Immature natural killer cell (primary cell): ENCODE measurements around the gene RGS11. TPM values are rescaled to one million over a fixed set of nuclear protein-coding genes. Genes with fewer than 3 reads are reported as not detected.

Source experiments
- DNase-seq, 3 donors: peaks; one replicate each; pipeline ENCODE4 v3.0.0; 2022; ENCODE audit warnings: mixed read lengths in 1 of 3
- H3K27ac Mint-ChIP-seq, 6 donors: one replicate each; pipeline ENCODE4 v1.8.0; 2020; ENCODE audit warnings: mixed read lengths in 6 of 6, mild to moderate bottlenecking in 5 of 6, inconsistent platforms in 4 of 6, moderate library complexity in 3 of 6
- H3K27me3 Mint-ChIP-seq, 3 donors: one replicate each; pipeline ENCODE4 v1.8.0; 2020 to 2021; ENCODE audit warnings: low read depth in 3 of 3, mild to moderate bottlenecking in 3 of 3, mixed read lengths in 3 of 3, moderate library complexity in 3 of 3, inconsistent platforms in 1 of 3
- H3K36me3 Mint-ChIP-seq, 3 donors: one replicate each; pipeline ENCODE4 v1.8.0; 2020; ENCODE audit warnings: mixed read lengths in 3 of 3, inconsistent platforms in 2 of 3, mild to moderate bottlenecking in 2 of 3
- H3K4me1 Mint-ChIP-seq, 2 donors: one replicate each; pipeline ENCODE4 v1.8.0; 2020; ENCODE audit warnings: inconsistent platforms in 2 of 2, mild to moderate bottlenecking in 2 of 2, mixed read lengths in 2 of 2, moderate library complexity in 1 of 2
- H3K4me3 Mint-ChIP-seq, 5 donors: one replicate each; pipeline ENCODE4 v1.8.0; 2020; ENCODE audit warnings: mild to moderate bottlenecking in 5 of 5, mixed read lengths in 5 of 5, inconsistent platforms in 3 of 5, moderate library complexity in 3 of 5
- H3K9me3 Mint-ChIP-seq, 6 donors: one replicate each; pipeline ENCODE4 v1.8.0; 2020; ENCODE audit warnings: mild to moderate bottlenecking in 6 of 6, mixed read lengths in 6 of 6, inconsistent platforms in 4 of 6, moderate library complexity in 3 of 6
- polyA plus RNA-seq, 3 donors: library from polyadenylated mRNA; unstranded; fragments of 300-500 nt; fragmentation: Illumina TruSeq; gene quantifications; one replicate each; pipeline ENCODE4 v1.2.3, GENCODE V29; 2021

RGS11 gene
- polyA plus RNA-seq, 3 donors from 2014 or later: not detected

DNA sequence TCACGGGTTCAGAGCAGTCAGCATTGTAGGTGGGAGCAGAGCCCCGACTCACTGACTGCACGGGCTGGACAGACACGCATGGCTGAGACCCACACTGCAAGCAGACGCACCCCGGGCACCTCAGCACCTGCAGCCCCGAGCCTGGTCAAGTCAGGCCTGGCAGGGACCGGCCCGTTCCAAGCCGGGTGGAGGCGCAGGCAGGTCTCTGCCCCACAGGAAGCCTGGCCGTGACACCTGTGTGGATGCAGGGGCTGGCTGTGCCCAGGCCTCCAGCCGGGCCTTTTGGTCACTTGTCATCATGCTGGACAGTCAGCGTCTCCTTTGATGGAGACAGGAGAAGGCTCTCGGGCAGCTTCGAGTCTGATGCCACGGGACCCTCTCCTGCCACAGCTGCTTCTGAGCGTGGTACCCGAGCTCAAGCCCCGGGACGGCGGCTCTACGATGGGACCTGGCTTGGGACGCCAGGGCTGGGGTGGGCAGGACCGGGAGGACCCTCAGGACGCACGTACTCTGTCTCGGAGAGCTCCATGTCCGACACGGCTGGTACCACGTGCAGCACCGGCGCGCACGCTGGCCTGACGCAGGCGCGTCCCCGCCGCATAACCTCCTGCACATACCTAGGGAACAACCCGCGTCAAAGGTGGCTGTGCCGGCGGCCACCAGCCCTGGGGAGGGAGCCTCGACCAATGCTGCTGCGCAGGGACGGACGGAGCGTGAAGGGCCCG, 15.1 kb upstream of the RGS11 start:
- Mint-ChIP-seq H3K36me3 (peaks cover 0 to 16% (median 4%) of the 10 kb centered on the region in 3 donors), H3K27me3 (peaks cover 0 to 18% (median 9%) of the 10 kb centered on the region in 3 donors), H3K27ac (peak overlapping the region in 1 of 6 donors; percentile 53), H3K4me3 (no peak overlapping the region), H3K9me3 (no peaks in the 10 kb centered on the region), H3K4me1 (peaks cover 0 to 5% of the 10 kb centered on the region in 2 donors)
- no peak for DNase-seq

DNA sequence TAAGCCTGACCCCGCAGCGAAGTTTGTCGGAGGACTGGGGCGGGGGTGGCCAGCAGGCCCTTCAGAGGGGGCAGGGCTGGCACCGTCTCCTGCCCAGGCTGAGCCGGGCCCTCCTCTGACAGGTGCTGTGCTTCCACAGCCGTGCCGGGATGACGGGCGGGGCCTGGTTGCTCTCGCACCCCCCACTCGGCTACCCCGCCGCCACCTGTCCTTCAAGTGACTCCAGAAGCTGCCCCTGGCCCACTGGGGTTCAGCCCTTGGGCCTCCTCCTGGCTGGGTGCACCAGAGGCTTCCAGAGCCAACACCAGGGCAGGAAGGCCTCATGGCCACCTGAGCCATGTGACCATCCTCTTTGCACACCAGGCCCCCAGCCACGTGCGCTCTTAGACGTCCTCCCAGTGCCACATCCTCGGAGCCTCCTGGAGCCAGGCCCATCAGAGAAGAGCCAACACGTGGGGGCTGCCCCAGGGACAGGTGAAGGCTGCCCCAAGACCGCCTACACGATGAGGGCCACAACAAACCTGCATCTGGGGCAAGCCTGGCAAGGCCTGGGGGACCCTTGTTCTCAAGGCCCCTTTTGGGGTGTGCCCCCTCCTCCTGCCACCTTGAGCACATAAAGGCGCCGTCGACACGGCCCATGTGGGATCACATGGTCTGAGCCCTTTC, 14.4 kb upstream of the RGS11 start:
- H3K4me1 Mint-ChIP-seq: peaks cover 0 to 5% of the 10 kb centered on the region in 2 donors
- no peak overlapping the region for H3K4me3 Mint-ChIP-seq
- no peaks in the 10 kb centered on the region for H3K9me3 Mint-ChIP-seq
- H3K27me3 Mint-ChIP-seq: peaks cover 0 to 18% (median 9%) of the 10 kb centered on the region in 3 donors
- H3K36me3 Mint-ChIP-seq: peaks cover 0 to 16% (median 4%) of the 10 kb centered on the region in 3 donors
- H3K27ac Mint-ChIP-seq: no peak overlapping the region
- DNase-seq: no peak

GRCh38 chr16:289395-289997, 13.8 kb upstream of the RGS11 start:
- no peak for DNase-seq
- peaks cover 0 to 16% (median 4%) of the 10 kb centered on the region in 3 donors for H3K36me3 Mint-ChIP-seq
- H3K27ac Mint-ChIP-seq: no peak overlapping the region
- H3K27me3 Mint-ChIP-seq: peaks cover 0 to 15% (median 9%) of the 10 kb centered on the region in 3 donors
- H3K9me3 Mint-ChIP-seq: no peaks in the 10 kb centered on the region
- peaks cover 0 to 5% of the 10 kb centered on the region in 2 donors for H3K4me1 Mint-ChIP-seq
- no peak overlapping the region for H3K4me3 Mint-ChIP-seq

DNA sequence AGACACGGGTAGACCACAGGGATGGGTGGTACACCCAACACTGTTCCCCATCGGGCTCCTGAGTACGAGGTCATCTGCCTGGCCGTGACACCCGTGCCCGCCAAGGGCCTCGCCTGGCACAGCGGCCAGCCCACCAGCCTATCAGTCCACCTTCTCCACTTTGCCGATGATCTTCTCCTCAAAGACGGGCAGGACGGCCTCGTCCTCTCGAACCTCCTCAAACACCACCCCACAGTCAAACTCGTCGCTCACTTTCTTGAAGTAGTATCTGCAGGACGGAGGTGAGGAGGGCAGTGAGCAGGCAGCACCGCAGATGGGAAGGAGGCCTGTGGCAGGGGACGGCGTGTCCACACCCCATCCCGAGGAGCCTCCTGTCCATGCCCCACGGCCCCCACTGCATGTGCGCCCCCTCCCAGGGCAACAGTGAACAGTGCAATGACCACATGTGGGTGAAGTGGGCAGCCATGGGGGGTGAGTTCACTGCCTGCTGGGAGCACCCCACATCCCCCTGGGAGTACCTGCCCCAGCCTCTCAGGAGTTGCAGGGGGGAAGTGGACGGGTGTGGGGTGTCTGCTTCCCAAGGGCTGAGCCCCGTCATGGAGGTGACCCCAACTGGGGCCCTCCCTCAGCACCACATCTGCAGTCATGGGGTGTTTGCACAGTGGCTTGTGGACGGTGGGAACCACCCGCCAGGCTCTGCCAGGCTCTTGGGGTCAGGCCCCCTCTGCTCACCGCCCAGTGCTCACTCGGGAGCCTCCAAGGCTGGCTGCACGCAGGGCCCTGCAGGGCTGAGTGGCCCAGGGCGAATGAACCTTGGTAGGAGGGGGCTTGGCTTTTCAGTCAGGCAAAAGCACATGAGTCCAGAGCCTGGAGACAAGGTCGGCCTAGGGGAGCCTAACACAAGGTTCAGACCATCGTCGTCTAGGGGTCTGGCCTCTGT, 12.5 kb upstream of the RGS11 start:
- peaks cover 0 to 16% (median 4%) of the 10 kb centered on the region in 3 donors for H3K36me3 Mint-ChIP-seq
- DNase-seq: no peak
- no peak overlapping the region for H3K4me3 Mint-ChIP-seq
- peaks cover 0 to 5% of the 10 kb centered on the region in 2 donors for H3K4me1 Mint-ChIP-seq
- H3K27ac Mint-ChIP-seq: peak overlapping the region in 1 of 6 donors; percentile 59
- H3K9me3 Mint-ChIP-seq: no peaks in the 10 kb centered on the region
- H3K27me3 Mint-ChIP-seq: peaks cover 0 to 16% (median 9%) of the 10 kb centered on the region in 3 donors

- Mint-ChIP-seq H3K36me3 (peaks cover 0 to 13% (median 4%) of the 10 kb centered on the region in 3 donors), H3K27me3 (peaks cover 0 to 16% (median 11%) of the 10 kb centered on the region in 3 donors), H3K9me3 (no peaks in the 10 kb centered on the region), H3K4me1 (peaks cover 0 to 5% of the 10 kb centered on the region in 2 donors), H3K27ac (no peak overlapping the region), H3K4me3 (no peak overlapping the region)
- no peak for DNase-seq
Observed at GRCh38 chr16:287298-287811, 11.6 kb upstream of the RGS11 start.

- Mint-ChIP-seq H3K4me3 (no peak overlapping the region), H3K9me3 (no peaks in the 10 kb centered on the region), H3K4me1 (peaks cover 0 to 4% of the 10 kb centered on the region in 2 donors), H3K36me3 (peaks cover 0 to 11% (median 4%) of the 10 kb centered on the region in 3 donors), H3K27ac (no peak overlapping the region), H3K27me3 (peaks cover 0 to 12% (median 11%) of the 10 kb centered on the region in 3 donors)
- DNase-seq: no peak
Observed at GRCh38 chr16:286491-287297, 10.9 kb upstream of the RGS11 start.

DNA sequence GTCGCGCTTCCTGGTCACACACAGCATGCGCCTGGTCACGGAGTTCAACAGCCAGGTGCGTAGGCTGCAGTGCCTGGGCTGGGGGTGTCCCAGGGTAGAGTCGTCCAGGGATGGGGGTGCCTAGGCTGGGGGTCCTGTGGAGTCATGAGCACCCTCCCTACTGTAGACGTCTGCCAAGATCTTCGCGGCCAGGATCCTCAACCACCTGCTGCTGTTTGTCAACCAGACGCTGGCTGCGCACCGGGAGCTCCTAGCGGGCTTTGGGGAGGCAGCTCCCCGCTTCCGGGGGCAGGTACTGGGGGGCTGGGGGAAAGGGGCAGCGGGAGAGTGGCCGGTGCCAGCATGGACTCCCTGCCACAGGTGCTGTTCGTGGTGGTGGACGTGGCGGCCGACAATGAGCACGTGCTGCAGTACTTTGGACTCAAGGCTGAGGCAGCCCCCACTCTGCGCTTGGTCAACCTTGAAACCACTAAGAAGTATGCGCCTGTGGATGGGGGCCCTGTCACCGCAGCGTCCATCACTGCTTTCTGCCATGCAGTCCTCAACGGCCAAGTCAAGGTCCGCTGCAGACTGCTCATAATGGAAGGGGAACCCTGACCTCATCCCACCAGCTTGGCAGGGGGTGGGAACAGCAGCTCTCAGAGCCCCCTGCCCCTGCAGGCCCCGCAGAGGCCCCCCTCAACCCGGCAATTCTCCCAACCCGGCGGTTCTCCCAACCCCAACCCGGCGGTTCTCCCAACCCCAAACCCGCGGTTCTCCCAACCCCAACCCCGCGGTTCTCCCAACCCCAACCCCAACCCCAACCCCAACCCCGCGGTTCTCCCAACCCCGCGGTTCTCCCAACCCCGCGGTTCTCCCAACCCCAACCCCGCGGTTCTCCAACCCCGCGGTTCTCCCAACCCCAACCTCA, 9.7 kb upstream of the RGS11 start:
- H3K27me3 Mint-ChIP-seq: peaks cover 0 to 15% (median 13%) of the 10 kb centered on the region in 3 donors

DNA sequence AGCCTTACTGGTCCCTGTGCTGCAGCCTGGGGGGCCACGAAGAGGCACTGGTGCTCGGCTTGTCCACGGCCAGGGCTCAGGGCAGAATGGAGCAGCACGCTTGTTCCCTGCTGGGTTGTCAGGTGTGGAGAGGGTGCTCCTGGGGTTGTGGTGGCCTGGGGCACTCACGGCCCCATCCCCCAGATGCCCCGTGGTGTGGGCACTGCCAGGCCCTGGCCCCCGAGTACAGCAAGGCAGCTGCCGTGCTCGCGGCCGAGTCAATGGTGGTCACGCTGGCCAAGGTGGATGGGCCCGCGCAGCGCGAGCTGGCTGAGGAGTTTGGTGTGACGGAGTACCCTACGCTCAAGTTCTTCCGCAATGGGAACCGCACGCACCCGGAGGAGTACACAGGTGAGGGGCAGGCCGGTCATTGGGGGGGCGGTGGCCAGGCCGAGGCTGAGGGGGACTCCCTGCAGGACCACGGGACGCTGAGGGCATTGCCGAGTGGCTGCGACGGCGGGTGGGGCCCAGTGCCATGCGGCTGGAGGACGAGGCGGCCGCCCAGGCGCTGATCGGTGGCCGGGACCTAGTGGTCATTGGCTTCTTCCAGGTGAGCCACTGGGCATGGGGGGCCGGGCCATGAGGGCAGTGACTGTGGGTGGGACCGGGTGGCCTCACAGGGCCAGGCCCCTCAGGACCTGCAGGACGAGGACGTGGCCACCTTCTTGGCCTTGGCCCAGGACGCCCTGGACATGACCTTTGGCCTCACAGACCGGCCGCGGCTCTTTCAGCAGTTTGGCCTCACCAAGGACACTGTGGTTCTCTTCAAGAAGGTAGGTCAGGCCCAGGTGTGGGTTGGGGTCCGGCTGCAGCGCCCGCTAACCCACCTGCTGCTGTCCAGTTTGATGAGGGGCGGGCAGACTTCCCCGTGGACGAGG, 8.7 kb upstream of the RGS11 start:
- Mint-ChIP-seq H3K9me3 (no peaks in the 10 kb centered on the region), H3K36me3 (peaks cover 0 to 8% (median 4%) of the 10 kb centered on the region in 3 donors), H3K4me1 (peaks cover under 1 to 4% of the 10 kb centered on the region in 2 donors), H3K27ac (no peak overlapping the region), H3K27me3 (peaks cover 0 to 15% (median 13%) of the 10 kb centered on the region in 3 donors), H3K4me3 (no peak overlapping the region)
- no peak for DNase-seq

More for the DNA sequence above, 9.7 kb upstream of the RGS11 start:
- Mint-ChIP-seq H3K9me3 (no peaks in the 10 kb centered on the region), H3K36me3 (peaks cover 0 to 8% (median 4%) of the 10 kb centered on the region in 3 donors), H3K27ac (no peak overlapping the region), H3K4me3 (no peak overlapping the region), H3K4me1 (peaks cover 0 to 4% of the 10 kb centered on the region in 2 donors)
- no peak for DNase-seq

GRCh38 chr16:283033-283805, 7.5 kb upstream of the RGS11 start, which contains the start of gene PDIA2:
PDIA2 (plus strand) TSS chr16:283164; CDS start chr16:283170, 6 bp downstream.
- Mint-ChIP-seq H3K4me3 (no peak within 1 kb of the TSS), H3K4me1 (peaks cover 10 to 12% of the 10 kb centered on the region in 2 donors), H3K27ac (no peak within 1 kb of the TSS), H3K9me3 (no peaks in the 10 kb centered on the region), H3K27me3 (peaks cover 7 to 18% (median 13%) of the 10 kb centered on the region in 3 donors), H3K36me3 (peaks cover 0 to 8% (median 4%) of the 10 kb centered on the region in 3 donors)
- no peak for DNase-seq

DNA sequence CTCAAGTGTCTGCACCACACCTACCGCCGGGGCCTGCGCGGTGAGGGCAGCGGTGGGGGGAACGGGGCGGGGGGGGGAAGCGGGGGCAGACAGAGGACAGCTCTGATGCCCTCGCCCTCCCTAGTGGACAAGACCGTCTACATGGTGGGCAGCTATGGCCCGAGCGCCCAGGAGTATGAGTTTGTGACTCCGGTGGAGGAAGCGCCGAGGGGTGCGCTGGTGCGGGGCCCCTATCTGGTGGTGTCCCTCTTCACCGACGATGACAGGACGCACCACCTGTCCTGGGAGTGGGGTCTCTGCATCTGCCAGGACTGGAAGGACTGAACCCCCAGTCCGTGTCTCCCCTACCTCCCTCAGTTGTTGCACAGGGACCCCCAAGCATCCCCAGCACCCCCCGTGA, 6.7 kb upstream of the RGS11 start:
- no peak overlapping the region for H3K4me3 Mint-ChIP-seq

More for the DNA sequence above, 6.7 kb upstream of the RGS11 start:
- Mint-ChIP-seq H3K27me3 (peaks cover 7 to 18% (median 10%) of the 10 kb centered on the region in 3 donors), H3K9me3 (no peaks in the 10 kb centered on the region), H3K4me1 (peaks cover 10 to 12% of the 10 kb centered on the region in 2 donors), H3K36me3 (peaks cover 0 to 4% (median 0%) of the 10 kb centered on the region in 3 donors), H3K27ac (no peak overlapping the region)
- no peak for DNase-seq
